Adrenal gland (tissue), 12 donors: Measurements from ENCODE around the gene SPAG9. TPM values are rescaled to one million over a fixed set of nuclear protein-coding genes. Genes with fewer than 3 reads are reported as not detected.

Experiments used
- DNase-seq, 7 donors: peaks; one replicate each; pipeline ENCODE4 v3.0.0-alpha.2; 2019 to 2020
- H3K27ac ChIP-seq, 5 donors: fragments of 200-600 bp; sonication (generic) in 4 of 5; 1 replicate in 3 of 5; 2 replicates in 2 of 5; pipeline versions ENCODE4 v1.5.1 to v1.8.0; 2016 to 2020; ENCODE audit warnings: mild to moderate bottlenecking in 1 of 5
- H3K27me3 ChIP-seq: fragments of 200-600 bp; 2 replicates; pipeline ENCODE4 v1.8.0; 2021
- H3K36me3 ChIP-seq, 2 donors: fragments of 200-600 bp; replicated peaks in 1 of 2; 1 replicate in 1 of 2; 2 replicates in 1 of 2; pipeline versions ENCODE4 v1.5.1 to v1.8.0; 2018 to 2022
- H3K4me1 ChIP-seq, 2 donors: fragments of 200-600 bp; replicated peaks in 1 of 2; 1 replicate in 1 of 2; 2 replicates in 1 of 2; pipeline versions ENCODE4 v1.5.1 to v1.8.0; 2018 to 2021
- H3K4me3 ChIP-seq, 4 donors: fragments of 200-600 bp; sonication (generic) in 3 of 4; one replicate each; pipeline ENCODE4 v1.5.1; 2016 to 2018
- H3K9me3 ChIP-seq, 3 donors: fragments of 200-600 bp; sonication (generic) in 1 of 3; replicated peaks in 1 of 3; 1 replicate in 2 of 3; 2 replicates in 1 of 3; pipeline versions ENCODE4 v1.5.1 to v1.8.0; 2016 to 2021
- CTCF ChIP-seq, 6 experiments: fragments of 450-650 bp in 4 of 6; fragments of 200-600 bp in 2 of 6; sonication (generic) in 1 of 6; IDR thresholded peaks; 1 replicate in 5 of 6; 2 replicates in 1 of 6; pipeline versions ENCODE4 v1.5.1 to v1.8.0; 2016 to 2021; ENCODE audit warnings: antibody characterized with exemption in 6 of 6, mild to moderate bottlenecking in 2 of 6, moderate library complexity in 1 of 6
- POLR2A ChIP-seq, 2 donors: fragments of 450-650 bp; IDR thresholded peaks; one replicate each; pipeline ENCODE4 v1.6.1; 2017; ENCODE audit warnings: antibody characterized with exemption in 2 of 2, mild to moderate bottlenecking in 2 of 2, moderate library complexity in 1 of 2
- WGBS, 4 donors: extraction: QIAGEN DNeasy Blood & Tissue Kit in 2 of 4; methylation state at CpG; one replicate each; pipeline versions ENCODE4 v1.1.5 to v1.1.7; 2013 to 2017; 5-methylcytosine and 5-hydroxymethylcytosine counted together
- intact Hi-C, 2 donors: fragments of 100-400 bp; cut with DNase I; formaldehyde crosslinking; loops; one replicate each; pipeline versions ENCODE4 v1.14.1 to v1.15.0; 2022 to 2023
- polyA plus RNA-seq, 3 donors: library from polyadenylated mRNA; stranded (reverse); fragments of 200-250 nt in 2 of 3; fragments of 350-450 nt in 1 of 3; fragmentation: Illumina TruSeq in 1 of 3; extraction: RNeasy Lipid Tissue Mini Kit (QIAGEN cat#74804) in 1 of 3; gene quantifications; one replicate each; pipeline ENCODE4 v1.2.3, GENCODE V29; 2013 to 2014
- total RNA-seq, 9 donors: library from RNA; depleted of rRNA in 4 of 9; stranded (reverse); fragments of >200 nt in 4 of 9; fragments of 120-200 nt in 1 of 9; fragmentation: NEBNext Ultra II Directional in 1 of 9; extraction: Animal tissue kit (Norgen Biotek cat#: 25700) in 1 of 9; gene quantifications; one replicate each; pipeline versions ENCODE4 v1.1.0 to v1.2.4, GENCODE V29; 2013 to 2023
- donor health status: healthy with polysubstance abuse.
- donor health status: Bipolar disorder and iron deficiency.
- donor health status: DM: yes; HTN: yes; CAD: no.
- donor health status: DM: no; HTN: no; CAD: no.
- donor health status: DM: no; HTN: no; CAD: no.
- donor health status: DM: yes; HTN: yes; CAD: no.

The SPAG9 gene
- total and polyA plus RNA-seq, 12 donors = 23.5 to 99.8 (median 62.9) TPM

GRCh38 chr17:50922721-50923405 lies 197.8 kb downstream of the SPAG9 start:
- H3K4me1 ChIP-seq = peaks cover 0 to 7% of the 10 kb centered on the region in 2 donors
- intact Hi-C loops = no loop called here
- WGBS, 4 donors = 89 to 100% (median 91%) methylated on average over 5 to 6 of the region's 6 CpGs
- no peaks in the 10 kb centered on the region for H3K27me3 ChIP-seq
- H3K36me3 ChIP-seq = no peaks in the 10 kb centered on the region
- H3K9me3 ChIP-seq = no peaks in the 10 kb centered on the region
- TF ChIP-seq POLR2A (IDR thresholded peaks at IDR 0.05) (no peak), CTCF (IDR thresholded peaks at IDR 0.05) (no peak)
- no peak overlapping the region for H3K4me3 ChIP-seq
- no peak for DNase-seq
- no peak overlapping the region for H3K27ac ChIP-seq

GRCh38 chr17:50922107-50922506 lies 198.6 kb downstream of the SPAG9 start:
- no peaks in the 10 kb centered on the region for H3K36me3 ChIP-seq
- no peak overlapping the region for H3K4me3 ChIP-seq
- no peak for TF ChIP-seq POLR2A (IDR thresholded peaks at IDR 0.05)
- TF ChIP-seq CTCF (IDR thresholded peaks at IDR 0.05) = no peak
- 76 to 94% (median 86%) methylated on average over 2 of the region's 2 CpGs for WGBS, 4 donors
- DNase-seq = no peak
- no peaks in the 10 kb centered on the region for H3K9me3 ChIP-seq
- intact Hi-C loops = no loop called here
- H3K4me1 ChIP-seq = peaks cover 0 to 7% of the 10 kb centered on the region in 2 donors
- no peaks in the 10 kb centered on the region for H3K27me3 ChIP-seq
- H3K27ac ChIP-seq = no peak overlapping the region

- Histone ChIP-seq H3K36me3 (no peaks in the 10 kb centered on the region), H3K4me3 (no peak overlapping the region), H3K27me3 (no peaks in the 10 kb centered on the region), H3K4me1 (peaks cover 0 to 7% of the 10 kb centered on the region in 2 donors), H3K9me3 (no peaks in the 10 kb centered on the region), H3K27ac (no peak overlapping the region)
- DNase-seq = no peak
- 68 to 78% (median 75%) methylated on average over 9 to 16 of the region's 16 CpGs for WGBS, 4 donors
- intact Hi-C loops = no loop called here
- TF ChIP-seq POLR2A (IDR thresholded peaks at IDR 0.05) (no peak), CTCF (IDR thresholded peaks at IDR 0.05) (no peak)
Measured at GRCh38 chr17:50920891-50921586, 199.6 kb downstream of the SPAG9 start.

GRCh38 chr17:50920041-50920410 lies 200.6 kb downstream of the SPAG9 start:
- H3K4me1 ChIP-seq = peaks cover 0 to 7% of the 10 kb centered on the region in 2 donors
- peak overlapping the region in 2 of 5 donors; percentile 25 to 73 for H3K27ac ChIP-seq
- H3K4me3 ChIP-seq = no peak overlapping the region
- H3K36me3 ChIP-seq = no peaks in the 10 kb centered on the region
- no peak for TF ChIP-seq CTCF (IDR thresholded peaks at IDR 0.05)
- TF ChIP-seq POLR2A (IDR thresholded peaks at IDR 0.05) = no peak
- intact Hi-C loops = no loop called here
- no peak for DNase-seq
- no peaks in the 10 kb centered on the region for H3K9me3 ChIP-seq
- no peaks in the 10 kb centered on the region for H3K27me3 ChIP-seq
- 67 to 81% (median 73%) methylated on average over 5 to 8 of the region's 8 CpGs for WGBS, 4 donors
